ENCODE results near the gene PBLD. TPM values are rescaled to one million over a fixed set of nuclear protein-coding genes. Genes with fewer than 3 reads are reported as not detected.
A peak's percentile ranks its signal among the peaks of the same experiment; 100 is the strongest.
"Not testable (repeated sequence)": the region's sequence is repeated elsewhere in the genome, so short reads cannot be mapped to it uniquely, and the experiment has no call there.

The PBLD gene
- total and polyA plus RNA-seq, 7 donors: 0.77 to 2.9 (median 1.9) TPM

DNA sequence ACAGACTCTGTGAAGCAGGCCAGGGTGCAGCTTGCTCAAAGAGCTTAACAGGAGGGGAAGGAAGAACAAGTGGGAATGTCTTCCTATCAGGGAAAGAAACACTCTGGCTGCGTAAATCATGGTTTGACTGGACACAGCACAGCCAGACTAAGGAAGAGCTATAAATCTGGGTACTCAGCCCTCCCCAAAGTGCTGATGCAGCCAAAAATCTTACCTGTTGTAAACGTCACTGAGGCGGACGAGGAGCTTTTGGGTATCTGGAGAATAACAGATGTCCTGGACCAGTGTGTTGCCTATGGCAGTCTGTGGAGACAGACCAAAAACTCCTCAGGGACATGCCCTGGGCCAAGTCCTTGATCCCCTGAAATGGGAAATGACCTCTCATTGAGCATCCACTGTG is 44.0 kb downstream of the PBLD start:
- ATAC-seq: no peak
- Histone ChIP-seq H3K27me3 (ENCODE audit: insufficient read depth in 3 of 3, low read length in 2 of 3) (no peaks in the 10 kb centered on the region), H3K9me3 (no peaks in the 10 kb centered on the region), H3K27ac (no peak overlapping the region), H3K4me3 (no peak overlapping the region), H3K4me1 (no peaks in the 10 kb centered on the region), H3K36me3 (ENCODE audit: insufficient read depth in 1 of 2, low read depth in 1 of 2) (no peaks in the 10 kb centered on the region)
- 93 to 99% (median 96%) methylated on average over 4 of the region's 4 CpGs for WGBS, 3 donors
- TF ChIP-seq, protein P1, sequence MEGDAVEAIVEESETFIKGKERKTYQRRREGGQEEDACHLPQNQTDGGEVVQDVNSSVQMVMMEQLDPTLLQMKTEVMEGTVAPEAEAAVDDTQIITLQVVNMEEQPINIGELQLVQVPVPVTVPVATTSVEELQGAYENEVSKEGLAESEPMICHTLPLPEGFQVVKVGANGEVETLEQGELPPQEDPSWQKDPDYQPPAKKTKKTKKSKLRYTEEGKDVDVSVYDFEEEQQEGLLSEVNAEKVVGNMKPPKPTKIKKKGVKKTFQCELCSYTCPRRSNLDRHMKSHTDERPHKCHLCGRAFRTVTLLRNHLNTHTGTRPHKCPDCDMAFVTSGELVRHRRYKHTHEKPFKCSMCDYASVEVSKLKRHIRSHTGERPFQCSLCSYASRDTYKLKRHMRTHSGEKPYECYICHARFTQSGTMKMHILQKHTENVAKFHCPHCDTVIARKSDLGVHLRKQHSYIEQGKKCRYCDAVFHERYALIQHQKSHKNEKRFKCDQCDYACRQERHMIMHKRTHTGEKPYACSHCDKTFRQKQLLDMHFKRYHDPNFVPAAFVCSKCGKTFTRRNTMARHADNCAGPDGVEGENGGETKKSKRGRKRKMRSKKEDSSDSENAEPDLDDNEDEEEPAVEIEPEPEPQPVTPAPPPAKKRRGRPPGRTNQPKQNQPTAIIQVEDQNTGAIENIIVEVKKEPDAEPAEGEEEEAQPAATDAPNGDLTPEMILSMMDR (IDR thresholded peaks at IDR 0.05): no peak
- no peak for DNase-seq
- intact Hi-C loops (cut with DNase I): no loop called here

- Histone ChIP-seq H3K4me1 (no peaks in the 10 kb centered on the region), H3K36me3 (ENCODE audit: insufficient read depth in 1 of 2, low read depth in 1 of 2) (no peaks in the 10 kb centered on the region), H3K4me3 (no peak overlapping the region), H3K27ac (no peak overlapping the region), H3K27me3 (ENCODE audit: insufficient read depth in 3 of 3, low read length in 2 of 3) (no peaks in the 10 kb centered on the region), H3K9me3 (no peaks in the 10 kb centered on the region)
- intact Hi-C loops (cut with DNase I): no loop called here
- DNase-seq (no peak), ATAC-seq (peak in 1 of 4 donors; percentile 54)
- 58 to 61% (median 60%) methylated on average over 9 of the region's 9 CpGs for WGBS, 3 donors
- TF ChIP-seq, protein P1 (IDR thresholded peaks at IDR 0.05): no peak
Measured at GRCh38 chr10:68284062-68285001, 48.4 kb downstream of the PBLD start.

DNA sequence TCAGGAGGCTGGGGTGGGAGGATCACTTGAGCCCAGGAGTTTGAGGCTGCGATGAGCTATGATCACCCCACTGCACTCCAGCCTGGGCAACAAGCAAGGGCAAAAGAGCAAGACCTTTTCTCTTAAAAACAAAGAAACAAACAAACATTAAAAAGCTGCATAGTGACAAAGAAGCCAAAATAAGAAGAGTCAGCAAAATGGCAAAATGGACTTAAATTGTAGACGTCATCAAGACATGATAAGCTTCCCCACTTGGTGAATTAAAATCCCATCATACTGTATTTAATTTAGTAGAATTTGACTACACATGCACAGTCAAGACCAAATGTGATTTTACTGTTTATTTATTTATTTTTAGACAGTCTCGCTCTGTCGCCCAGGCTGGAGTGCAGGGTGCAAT is 52.0 kb downstream of the PBLD start:
- intact Hi-C loops (cut with DNase I): no loop called here
- TF ChIP-seq, protein P1 (IDR thresholded peaks at IDR 0.05): no peak
- H3K27ac ChIP-seq: no peak overlapping the region
- H3K36me3 ChIP-seq (ENCODE audit: insufficient read depth in 1 of 2, low read depth in 1 of 2): no peaks in the 10 kb centered on the region
- H3K4me3 ChIP-seq: no peak overlapping the region
- no peak for DNase-seq
- H3K4me1 ChIP-seq: no peaks in the 10 kb centered on the region
- H3K27me3 ChIP-seq (ENCODE audit: insufficient read depth in 3 of 3, low read length in 2 of 3): no peaks in the 10 kb centered on the region
- ATAC-seq: no peak
- 96 to 98% (median 97%) methylated on average over 4 of the region's 4 CpGs for WGBS, 3 donors
- H3K9me3 ChIP-seq: no peaks in the 10 kb centered on the region

- H3K9me3 ChIP-seq; ATAC-seq; H3K27me3 ChIP-seq (ENCODE audit: insufficient read depth in 3 of 3, low read length in 2 of 3); H3K36me3 ChIP-seq (ENCODE audit: insufficient read depth in 1 of 2, low read depth in 1 of 2); intact Hi-C loops (cut with DNase I); H3K4me3 ChIP-seq; DNase-seq; H3K4me1 ChIP-seq; H3K27ac ChIP-seq: not testable (repeated sequence)
- 96 to 98% (median 97%) methylated on average over 56 to 70 of the region's 70 CpGs for WGBS, 3 donors
Measured at GRCh38 chr10:68278906-68279753, 53.6 kb downstream of the PBLD start.

DNA sequence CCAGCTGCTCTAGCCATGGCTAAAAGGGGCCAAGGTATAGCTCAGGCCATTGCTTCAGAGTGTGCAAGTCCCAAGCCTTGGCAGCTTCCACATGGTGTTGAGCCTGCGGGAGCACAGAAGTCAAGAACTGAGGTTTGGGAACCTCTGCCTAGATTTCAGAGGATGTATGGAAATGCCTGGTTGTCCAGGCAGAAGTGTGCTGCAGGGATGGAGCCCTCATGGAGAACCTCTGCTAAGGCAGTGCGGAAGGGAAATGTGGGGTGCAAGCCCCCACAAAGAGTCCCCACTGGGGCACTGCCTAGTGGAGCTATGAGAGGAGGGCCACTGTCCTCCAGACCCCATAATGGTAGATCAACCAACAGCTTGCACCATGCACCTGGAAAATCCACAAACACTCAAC is 54.9 kb downstream of the PBLD start:
- not testable (repeated sequence) for DNase-seq, ATAC-seq
- 94 to 97% (median 95%) methylated on average over 2 of the region's 2 CpGs for WGBS, 3 donors

More for the DNA sequence above, 54.9 kb downstream of the PBLD start:
- H3K4me1 ChIP-seq; intact Hi-C loops (cut with DNase I); H3K36me3 ChIP-seq (ENCODE audit: insufficient read depth in 1 of 2, low read depth in 1 of 2); H3K27ac ChIP-seq; H3K9me3 ChIP-seq; H3K4me3 ChIP-seq; H3K27me3 ChIP-seq (ENCODE audit: insufficient read depth in 3 of 3, low read length in 2 of 3): not testable (repeated sequence)

Data from psoas muscle (tissue), 8 donors.